Smooth muscle cell (in vitro differentiated cells): ENCODE data around the gene NPS. TPM values are rescaled to one million over a fixed set of nuclear protein-coding genes. Genes with fewer than 3 reads are reported as not detected.

Experiments
- DNase-seq: peaks from one replicate; lab custom pipeline; 2025; ENCODE audit not compliant: unreplicated experiment; lab: John Stamatoyannopoulos, UW
- H2AFZ ChIP-seq: fragments of 200-600 bp; sonication (generic); 2 replicates; pipeline ENCODE4 v1.6.0; 2016; ENCODE audit warnings: antibody characterized with exemption, low read depth, mild to moderate bottlenecking
- H3F3A ChIP-seq: fragments of 200-600 bp; sonication (generic); 2 replicates; pipeline ENCODE4 v1.6.0; 2017; ENCODE audit warnings: antibody characterized with exemption, low read depth
- H3K27ac ChIP-seq: fragments of 200-600 bp; sonication (generic); 2 replicates; pipeline ENCODE4 v1.5.1; 2016; ENCODE audit warnings: low read depth, mild to moderate bottlenecking
- H3K27me3 ChIP-seq: fragments of 200-600 bp; sonication (generic); 2 replicates; pipeline ENCODE4 v1.6.1; 2016; ENCODE audit warnings: low read depth, mild to moderate bottlenecking
- H3K36me3 ChIP-seq: fragments of 200-600 bp; sonication (generic); 2 replicates; pipeline ENCODE4 v1.5.1; 2016; ENCODE audit warnings: low read depth
- H3K4me1 ChIP-seq: fragments of 200-600 bp; sonication (generic); 2 replicates; pipeline ENCODE4 v1.5.1; 2016; ENCODE audit warnings: low read depth
- H3K4me2 ChIP-seq: fragments of 200-600 bp; sonication (generic); 2 replicates; pipeline ENCODE4 v1.6.0; 2016; ENCODE audit warnings: mild to moderate bottlenecking
- H3K4me3 ChIP-seq: fragments of 200-600 bp; sonication (generic); 2 replicates; pipeline ENCODE4 v1.5.1; 2016; ENCODE audit warnings: mild to moderate bottlenecking
- H3K79me2 ChIP-seq: fragments of 200-600 bp; sonication (generic); 2 replicates; pipeline ENCODE4 v1.6.0; 2016; ENCODE audit warnings: low read depth, mild to moderate bottlenecking
- H3K9ac ChIP-seq: fragments of 200-600 bp; sonication (generic); 2 replicates; pipeline ENCODE4 v1.6.0; 2016; ENCODE audit warnings: low read depth
- H3K9me3 ChIP-seq: fragments of 200-600 bp; sonication (generic); replicated peaks from 2 replicates; pipeline ENCODE4 v1.5.1; 2016; ENCODE audit warnings: low read depth
- H4K20me1 ChIP-seq: fragments of 200-600 bp; sonication (generic); 2 replicates; pipeline ENCODE4 v1.6.0; 2016; ENCODE audit warnings: low read depth
- CTCF ChIP-seq: fragments of 200-600 bp; sonication (generic); IDR thresholded peaks from 2 replicates; pipeline ENCODE4 v1.5.1; 2017; ENCODE audit warnings: borderline replicate concordance, mild to moderate bottlenecking, antibody characterized with exemption; ENCODE audit not compliant: insufficient read depth, poor library complexity, severe bottlenecking
- WGBS: methylation state at CpG from one replicate; pipeline ENCODE4 v1.1.7; 2016; ENCODE audit warnings: low lambda C conversion rate; 5-methylcytosine and 5-hydroxymethylcytosine counted together
- polyA plus RNA-seq: library from polyadenylated mRNA; unstranded; fragments of >200 nt; fragmentation: Nextera tagmentation; extraction: Ambion mirVana; gene quantifications from 2 replicates; pipeline ENCODE4 v1.2.1, GENCODE V29; 2016
- total RNA-seq: library from RNA; depleted of rRNA; stranded (reverse); fragments of >200 nt; gene quantifications from 2 replicates; pipeline ENCODE4 v1.2.3, GENCODE V29; 2014

The NPS gene
- total RNA-seq (not detected in 2 replicates), polyA plus RNA-seq (not detected in 2 replicates)

- Histone ChIP-seq H4K20me1 (no peaks in the 10 kb centered on the region), H3K36me3 (no peaks in the 10 kb centered on the region), H3F3A (no peaks in the 10 kb centered on the region), H3K4me2 (no peak within 1 kb of the TSS), H3K79me2 (no peaks in the 10 kb centered on the region), H3K9me3 (no peaks in the 10 kb centered on the region), H3K4me3 (no peak within 1 kb of the TSS), H2AFZ (no peak within 1 kb of the TSS), H3K9ac (no peak within 1 kb of the TSS), H3K4me1 (no peaks in the 10 kb centered on the region), H3K27me3 (peaks cover 6% of the 10 kb centered on the region), H3K27ac (no peak within 1 kb of the TSS)
- DNase-seq, result no peak
- TF ChIP-seq CTCF, result no peak
- WGBS, result 79% methylated on average over 4 of the region's 4 CpGs
Measured at GRCh38 chr10:127549009-127549408, at the start of gene NPS. TSS of gene NPS (plus strand) at chr10:127549309. CDS start at chr10:127549369, 60 bp downstream.

GRCh38 chr10:127500127-127500526 lies 49.0 kb upstream of the NPS start:
- no peaks in the 10 kb centered on the region for H3F3A ChIP-seq
- no peak for TF ChIP-seq CTCF
- no peaks in the 10 kb centered on the region for H3K79me2 ChIP-seq
- H3K27ac ChIP-seq, result no peak overlapping the region
- WGBS, result 87% methylated on average over 8 of the region's 8 CpGs
- DNase-seq, result no peak
- H3K9ac ChIP-seq, result no peak overlapping the region
- no peaks in the 10 kb centered on the region for H3K36me3 ChIP-seq
- H4K20me1 ChIP-seq, result no peaks in the 10 kb centered on the region
- no peak overlapping the region for H3K4me2 ChIP-seq
- no peaks in the 10 kb centered on the region for H3K4me1 ChIP-seq
- no peak overlapping the region for H2AFZ ChIP-seq
- H3K4me3 ChIP-seq, result no peak overlapping the region
- H3K27me3 ChIP-seq, result peaks cover 8% of the 10 kb centered on the region
- H3K9me3 ChIP-seq, result no peaks in the 10 kb centered on the region

GRCh38 chr10:127506094-127506493 lies 43.0 kb upstream of the NPS start:
- H3K79me2 ChIP-seq, result no peaks in the 10 kb centered on the region

More at GRCh38 chr10:127506094-127506493, 43.0 kb upstream of the NPS start:
- Histone ChIP-seq H4K20me1 (no peaks in the 10 kb centered on the region), H2AFZ (no peak overlapping the region), H3K4me1 (no peaks in the 10 kb centered on the region), H3K27ac (no peak overlapping the region), H3K9me3 (no peaks in the 10 kb centered on the region), H3K36me3 (no peaks in the 10 kb centered on the region), H3K27me3 (peaks cover 13% of the 10 kb centered on the region), H3K4me2 (no peak overlapping the region), H3K9ac (no peak overlapping the region), H3K4me3 (no peak overlapping the region), H3F3A (no peaks in the 10 kb centered on the region)
- no peak for DNase-seq
- 76% methylated on average over 9 of the region's 9 CpGs for WGBS
- no peak for TF ChIP-seq CTCF
